ENCODE data around the gene OR2K2.
"Not testable (repeated sequence)": the region's sequence is repeated elsewhere in the genome, so short reads cannot be mapped to it uniquely, and the experiment has no call there.

Gene OR2K2

DNA sequence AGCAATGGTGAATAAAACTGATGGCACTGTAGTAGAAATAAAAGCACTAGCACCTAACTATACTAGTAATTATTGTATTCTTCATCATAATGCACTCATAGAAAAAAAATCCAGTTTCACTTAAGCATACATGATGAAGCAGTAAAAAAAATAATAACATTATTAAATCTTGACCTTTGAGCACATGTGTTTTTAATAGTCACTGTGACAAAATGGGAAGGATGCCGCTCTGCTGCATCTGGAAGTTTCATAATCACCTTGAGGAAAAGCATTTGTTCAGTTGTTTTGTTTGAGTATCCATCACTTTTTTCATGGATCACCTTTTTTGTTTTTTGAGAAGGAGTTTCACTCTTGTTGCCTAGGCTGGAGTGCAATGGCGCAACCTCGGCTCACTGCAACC is 13.2 kb downstream of the OR2K2 start:
- no peak for DNase-seq
- Mint-ChIP-seq H3K4me1 (no peaks in the 10 kb centered on the region), H3K4me3 (no peak overlapping the region), H3K27ac (no peak overlapping the region), H3K36me3 (no peaks in the 10 kb centered on the region), H3K9me3 (peaks cover under 1 to 5% of the 10 kb centered on the region in 2 donors), H3K27me3 (peaks cover 5 to 7% of the 10 kb centered on the region in 2 donors)
- no peak for ATAC-seq (replicated peaks)

DNA sequence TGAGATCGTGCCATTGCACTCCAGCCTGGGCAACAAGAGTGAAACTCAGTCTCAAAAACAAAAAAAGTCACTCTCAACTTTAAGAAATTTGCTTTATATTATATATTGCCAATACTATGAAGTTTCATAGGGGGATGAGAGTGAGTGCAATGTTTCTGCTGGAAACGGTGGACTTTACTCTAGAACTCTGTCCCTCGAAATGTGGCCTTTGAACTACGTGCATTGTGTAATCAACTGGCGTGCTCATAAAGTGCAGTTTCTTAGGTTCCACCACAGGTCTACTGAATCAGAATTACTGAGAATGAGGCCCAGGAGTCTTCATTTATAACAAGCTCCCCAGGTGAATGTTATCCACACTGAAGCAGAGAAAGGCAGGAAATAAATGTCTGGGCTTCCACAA is 24.1 kb downstream of the OR2K2 start:
- no peak for ATAC-seq (replicated peaks)
- no peak for DNase-seq
- no peak overlapping the region for H3K4me3 Mint-ChIP-seq
- no peaks in the 10 kb centered on the region for H3K9me3 Mint-ChIP-seq
- H3K36me3 Mint-ChIP-seq: no peaks in the 10 kb centered on the region
- H3K27me3 Mint-ChIP-seq: no peaks in the 10 kb centered on the region
- no peaks in the 10 kb centered on the region for H3K4me1 Mint-ChIP-seq
- H3K27ac Mint-ChIP-seq: no peak overlapping the region

- not testable (repeated sequence) for H3K27ac Mint-ChIP-seq; H3K4me1 Mint-ChIP-seq; H3K36me3 Mint-ChIP-seq; DNase-seq; H3K4me3 Mint-ChIP-seq; ATAC-seq (replicated peaks); H3K27me3 Mint-ChIP-seq; H3K9me3 Mint-ChIP-seq
Observed at GRCh38 chr9:111304000-111304399, 26.0 kb downstream of the OR2K2 start.

DNA sequence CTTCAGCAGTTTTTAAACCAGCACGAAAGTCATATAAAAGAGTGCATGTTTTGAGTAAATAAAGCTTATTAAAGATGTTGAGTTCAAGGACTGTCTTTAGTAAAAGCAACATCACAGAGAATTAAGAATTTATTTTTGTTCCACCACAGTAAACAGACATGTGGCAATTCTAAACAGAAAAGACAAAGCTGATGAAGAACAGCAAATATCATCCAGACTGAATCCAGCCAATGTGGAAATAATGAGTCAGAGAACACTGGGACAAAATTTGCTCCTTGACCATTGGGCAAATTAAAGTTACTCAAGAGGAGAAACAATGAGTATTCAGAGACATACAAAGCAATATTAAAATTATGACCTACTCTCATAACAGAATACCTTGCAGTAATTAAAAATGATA is 28.8 kb downstream of the OR2K2 start:
- H3K27me3 Mint-ChIP-seq: peaks cover 6 to 7% of the 10 kb centered on the region in 2 donors
- H3K4me3 Mint-ChIP-seq: no peak overlapping the region
- H3K27ac Mint-ChIP-seq: no peak overlapping the region
- DNase-seq (no peak), ATAC-seq (replicated peaks) (no peak)
- H3K4me1 Mint-ChIP-seq: no peaks in the 10 kb centered on the region
- no peaks in the 10 kb centered on the region for H3K36me3 Mint-ChIP-seq
- peaks cover 4 to 5% of the 10 kb centered on the region in 2 donors for H3K9me3 Mint-ChIP-seq

DNA sequence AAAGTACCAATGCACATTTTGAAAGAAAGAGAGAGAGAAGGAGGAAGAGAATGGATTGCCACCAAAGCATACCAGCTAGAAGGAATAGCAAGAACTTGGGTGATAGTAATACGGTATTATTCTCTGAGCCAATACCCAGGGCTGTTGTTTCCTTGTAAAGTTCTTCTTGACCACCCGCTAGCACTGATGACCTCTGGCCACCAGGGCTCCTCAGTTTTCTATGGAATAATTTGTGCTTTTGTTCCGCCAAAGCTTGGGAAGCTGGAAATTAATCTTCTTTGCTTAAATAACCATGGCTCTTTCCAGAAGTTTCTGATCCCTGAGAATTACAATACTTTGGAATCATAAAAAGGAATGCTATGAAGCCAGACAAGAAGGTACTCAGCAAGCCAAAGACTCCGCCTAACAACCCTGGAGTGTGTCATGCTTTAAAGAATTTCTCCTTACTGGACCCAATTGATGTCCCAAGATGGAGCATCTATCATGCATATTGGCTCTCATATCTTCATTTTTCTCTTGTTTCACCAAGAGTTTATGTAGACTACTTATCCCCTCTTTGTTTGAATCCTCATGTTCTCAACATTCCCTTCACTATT is 29.8 kb downstream of the OR2K2 start:
- ATAC-seq (replicated peaks) (no peak), DNase-seq (no peak)
- H3K9me3 Mint-ChIP-seq: peaks cover 4 to 5% of the 10 kb centered on the region in 2 donors
- no peaks in the 10 kb centered on the region for H3K4me1 Mint-ChIP-seq
- H3K4me3 Mint-ChIP-seq: no peak overlapping the region
- H3K27me3 Mint-ChIP-seq: peaks cover 6 to 7% of the 10 kb centered on the region in 2 donors
- H3K27ac Mint-ChIP-seq: no peak overlapping the region
- no peaks in the 10 kb centered on the region for H3K36me3 Mint-ChIP-seq

- DNase-seq; H3K36me3 Mint-ChIP-seq; H3K9me3 Mint-ChIP-seq; H3K27me3 Mint-ChIP-seq; H3K4me1 Mint-ChIP-seq; H3K27ac Mint-ChIP-seq; H3K4me3 Mint-ChIP-seq; ATAC-seq (replicated peaks): not testable (repeated sequence)
Observed at GRCh38 chr9:111299599-111299966, 30.4 kb downstream of the OR2K2 start.

DNA sequence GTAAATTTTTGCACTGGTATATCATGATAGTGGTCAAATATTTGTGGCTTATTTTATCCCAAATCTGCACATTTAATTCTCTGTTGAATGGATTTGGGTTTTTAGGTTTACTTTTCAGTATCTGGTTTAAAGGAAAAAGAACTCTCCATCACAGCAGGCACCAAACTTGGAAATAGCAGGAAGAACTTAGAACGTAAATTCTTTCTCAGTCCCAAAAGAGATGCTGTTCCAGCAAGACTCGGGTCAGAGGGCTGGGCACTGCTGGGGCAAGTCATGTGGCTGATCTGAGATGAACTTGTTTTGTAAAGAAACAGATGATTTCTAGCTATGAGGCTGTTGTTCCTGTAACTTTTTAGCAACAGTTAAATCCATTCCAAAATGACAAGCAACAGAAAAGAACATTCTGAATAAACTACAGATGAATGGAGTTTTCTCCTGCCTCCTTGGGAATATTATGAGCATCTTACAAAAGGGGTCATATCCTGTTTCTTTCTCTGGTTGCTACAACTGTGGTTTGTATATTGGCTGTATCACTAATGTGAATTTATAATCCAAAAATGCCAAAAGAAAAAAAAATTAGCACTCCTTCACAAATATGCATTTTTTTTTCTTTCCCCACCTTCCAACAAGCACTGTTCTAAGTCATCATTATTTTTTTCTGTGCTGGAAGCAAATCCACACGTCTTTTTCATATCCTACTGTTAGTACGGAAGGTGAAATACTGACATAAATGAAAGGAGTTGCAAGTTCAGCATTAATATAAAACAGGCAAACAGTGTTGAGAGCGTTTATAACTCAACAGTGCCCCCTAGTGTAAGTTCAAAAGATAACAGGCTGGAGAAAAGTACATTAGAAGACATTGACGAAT is 31.1 kb downstream of the OR2K2 start:
- Mint-ChIP-seq H3K9me3 (peaks cover 4 to 5% of the 10 kb centered on the region in 2 donors), H3K4me1 (no peaks in the 10 kb centered on the region), H3K36me3 (no peaks in the 10 kb centered on the region), H3K27ac (no peak overlapping the region), H3K27me3 (peaks cover 6 to 7% of the 10 kb centered on the region in 2 donors), H3K4me3 (no peak overlapping the region)
- peak in 1 of 2 donors; percentile 27 for ATAC-seq (replicated peaks)
- DNase-seq: no peak

- Mint-ChIP-seq H3K36me3 (no peaks in the 10 kb centered on the region), H3K27ac (no peak overlapping the region), H3K9me3 (peaks cover 4 to 5% of the 10 kb centered on the region in 2 donors), H3K27me3 (peaks cover 6 to 7% of the 10 kb centered on the region in 2 donors), H3K4me1 (no peaks in the 10 kb centered on the region), H3K4me3 (no peak overlapping the region)
- ATAC-seq (replicated peaks) (no peak), DNase-seq (no peak)
Observed at GRCh38 chr9:111298111-111298510, 31.9 kb downstream of the OR2K2 start.

GRCh38 chr9:111297066-111297824 is 32.8 kb downstream of the OR2K2 start:
- Mint-ChIP-seq H3K27ac (no peak overlapping the region), H3K9me3 (peaks cover 4 to 5% of the 10 kb centered on the region in 2 donors), H3K27me3 (peaks cover 6 to 7% of the 10 kb centered on the region in 2 donors)

GRCh38 chr9:111294691-111295451 is 35.2 kb downstream of the OR2K2 start:
- ATAC-seq (replicated peaks) (no peak), DNase-seq (no peak)
- Mint-ChIP-seq H3K27me3 (peaks cover 0 to 4% of the 10 kb centered on the region in 2 donors), H3K4me1 (no peaks in the 10 kb centered on the region), H3K27ac (no peak overlapping the region), H3K4me3 (no peak overlapping the region), H3K36me3 (no peaks in the 10 kb centered on the region), H3K9me3 (peaks cover 4 to 5% of the 10 kb centered on the region in 2 donors)

More at GRCh38 chr9:111297066-111297824, 32.8 kb downstream of the OR2K2 start:
- Mint-ChIP-seq H3K4me1 (no peaks in the 10 kb centered on the region), H3K4me3 (no peak overlapping the region), H3K36me3 (no peaks in the 10 kb centered on the region)
- ATAC-seq (replicated peaks) (no peak), DNase-seq (no peak)

DNA sequence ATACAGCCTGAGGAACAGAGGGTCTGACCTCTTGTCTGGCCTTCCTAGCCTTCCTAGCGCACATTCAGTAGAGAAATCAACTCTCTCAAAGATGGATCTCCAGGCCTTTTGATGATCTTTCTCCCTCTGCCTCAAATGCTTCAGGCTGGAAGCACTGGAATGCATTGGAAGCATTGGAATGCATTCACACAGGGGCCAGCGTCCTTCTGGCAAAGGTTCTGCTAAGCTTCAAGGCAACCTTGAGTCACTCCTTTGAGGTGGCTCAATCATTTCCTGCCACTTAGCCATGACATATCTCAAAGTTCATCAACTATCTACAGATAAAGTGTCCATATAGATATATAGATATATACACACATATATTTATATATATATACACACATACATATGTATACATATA is 42.9 kb downstream of the OR2K2 start:
- Mint-ChIP-seq H3K4me3 (no peak overlapping the region), H3K4me1 (no peaks in the 10 kb centered on the region), H3K27ac (no peak overlapping the region), H3K36me3 (no peaks in the 10 kb centered on the region), H3K27me3 (peaks cover 0 to 4% of the 10 kb centered on the region in 2 donors), H3K9me3 (no peaks in the 10 kb centered on the region)
- ATAC-seq (replicated peaks): no peak
- no peak for DNase-seq

DNA sequence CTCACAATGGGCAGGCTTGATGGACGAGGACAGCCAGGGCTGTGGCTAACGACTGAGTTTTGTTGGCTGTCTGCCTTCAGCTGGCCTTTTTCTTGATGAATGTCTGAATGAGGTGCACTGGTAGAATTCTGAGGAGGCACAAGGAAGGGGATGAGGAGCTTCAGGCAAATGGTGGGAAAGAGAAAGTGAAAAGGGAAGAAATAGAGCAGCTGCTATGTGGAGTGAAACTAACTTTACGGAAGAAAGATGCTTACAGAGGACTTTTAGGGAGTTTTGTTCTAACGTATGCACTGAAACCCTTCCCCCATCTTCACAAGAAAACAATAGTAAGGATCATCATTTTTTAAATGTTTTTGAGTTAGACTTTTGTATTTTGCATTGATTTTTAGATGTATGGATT is 45.3 kb downstream of the OR2K2 start:
- Mint-ChIP-seq H3K4me1 (no peaks in the 10 kb centered on the region), H3K4me3 (no peak overlapping the region), H3K27ac (no peak overlapping the region), H3K27me3 (peaks cover 0 to 4% of the 10 kb centered on the region in 2 donors), H3K9me3 (no peaks in the 10 kb centered on the region), H3K36me3 (no peaks in the 10 kb centered on the region)
- DNase-seq (no peak), ATAC-seq (replicated peaks) (no peak)

DNA sequence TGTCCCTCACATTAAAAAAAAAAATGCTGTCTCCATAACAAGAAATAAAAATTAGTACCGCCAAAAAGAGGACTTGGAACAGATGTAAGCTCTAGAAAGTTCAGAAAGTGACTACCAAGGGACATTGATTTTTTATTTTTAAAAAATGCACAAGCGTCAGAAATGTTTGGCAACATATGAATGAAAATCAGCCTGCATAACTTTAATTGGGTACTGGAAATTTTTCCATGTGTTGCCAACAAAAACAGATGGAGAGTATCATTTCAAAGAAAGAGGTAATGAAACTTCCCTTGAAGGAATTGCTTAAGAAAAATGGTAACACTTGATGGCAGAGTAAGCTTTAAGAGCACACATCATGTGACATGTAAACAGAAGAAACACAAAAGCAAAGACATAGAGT is 47.2 kb downstream of the OR2K2 start:
- no peak overlapping the region for H3K27ac Mint-ChIP-seq
- H3K9me3 Mint-ChIP-seq: no peaks in the 10 kb centered on the region
- H3K36me3 Mint-ChIP-seq: no peaks in the 10 kb centered on the region
- H3K4me1 Mint-ChIP-seq: no peaks in the 10 kb centered on the region
- H3K4me3 Mint-ChIP-seq: no peak overlapping the region
- DNase-seq: no peak
- no peak for ATAC-seq (replicated peaks)
- H3K27me3 Mint-ChIP-seq: peaks cover 0 to 4% of the 10 kb centered on the region in 2 donors

DNA sequence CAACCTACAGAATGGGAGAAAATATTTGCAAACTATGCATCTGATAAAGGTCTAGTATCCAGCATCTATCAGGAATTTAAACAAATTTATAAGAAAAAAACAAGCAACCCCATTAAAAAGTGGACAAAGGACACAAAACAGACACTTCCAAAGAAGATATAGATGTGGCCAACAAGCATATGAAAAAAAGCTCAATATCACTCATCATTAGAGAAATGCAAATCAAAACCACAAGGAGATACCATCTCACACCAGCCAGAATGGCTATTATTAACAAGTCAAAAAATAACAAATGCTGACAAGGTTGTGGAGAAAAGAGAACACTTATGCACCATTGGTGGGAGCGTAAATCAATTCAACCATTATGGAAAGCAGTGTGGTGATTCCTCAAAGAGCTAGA is 49.2 kb downstream of the OR2K2 start:
- not testable (repeated sequence) for ATAC-seq (replicated peaks); H3K36me3 Mint-ChIP-seq; H3K4me1 Mint-ChIP-seq

More for the DNA sequence above, 49.2 kb downstream of the OR2K2 start:
- H3K27me3 Mint-ChIP-seq, H3K4me3 Mint-ChIP-seq, DNase-seq, H3K9me3 Mint-ChIP-seq, H3K27ac Mint-ChIP-seq: not testable (repeated sequence)
